Effector memory CD4-positive, alpha-beta T cell (primary cell): ENCODE data around the gene BTBD8.
"Not testable (repeated sequence)": the region's sequence is repeated elsewhere in the genome, so short reads cannot be mapped to it uniquely, and the experiment has no call there.

ENCODE experiments used
- DNase-seq, 3 donors: peaks; one replicate each; pipeline ENCODE4 v3.0.0-alpha.2; 2020
- H3K27ac ChIP-seq: 2 replicates; pipeline ENCODE4 v1.7.0; 2013; ENCODE audit warnings: mild to moderate bottlenecking, low read length, moderate library complexity; ENCODE audit not compliant: insufficient read depth, poor library complexity, severe bottlenecking
- H3K27me3 ChIP-seq: replicated peaks from 2 replicates; pipeline ENCODE4 v1.7.0; 2013; ENCODE audit warnings: mild to moderate bottlenecking, low read length; ENCODE audit not compliant: insufficient read depth, control insufficient read depth, poor library complexity, severe bottlenecking
- H3K36me3 ChIP-seq: 2 replicates; pipeline ENCODE4 v1.7.0; 2013; ENCODE audit warnings: mild to moderate bottlenecking, low read length, moderate library complexity; ENCODE audit not compliant: control insufficient read depth, insufficient read depth
- H3K4me1 ChIP-seq: 2 replicates; pipeline ENCODE4 v1.7.0; 2013; ENCODE audit warnings: low read length, mild to moderate bottlenecking; ENCODE audit not compliant: control insufficient read depth, insufficient read depth, poor library complexity, severe bottlenecking
- H3K4me3 ChIP-seq: 2 replicates; pipeline ENCODE4 v1.7.0; 2013; ENCODE audit warnings: low read length, low read depth, mild to moderate bottlenecking; ENCODE audit not compliant: insufficient read depth, poor library complexity, severe bottlenecking
- H3K9me3 ChIP-seq: 2 replicates; pipeline ENCODE4 v1.7.0; 2013; ENCODE audit warnings: mild to moderate bottlenecking, low read length, moderate library complexity; ENCODE audit not compliant: control insufficient read depth

Gene BTBD8

DNA sequence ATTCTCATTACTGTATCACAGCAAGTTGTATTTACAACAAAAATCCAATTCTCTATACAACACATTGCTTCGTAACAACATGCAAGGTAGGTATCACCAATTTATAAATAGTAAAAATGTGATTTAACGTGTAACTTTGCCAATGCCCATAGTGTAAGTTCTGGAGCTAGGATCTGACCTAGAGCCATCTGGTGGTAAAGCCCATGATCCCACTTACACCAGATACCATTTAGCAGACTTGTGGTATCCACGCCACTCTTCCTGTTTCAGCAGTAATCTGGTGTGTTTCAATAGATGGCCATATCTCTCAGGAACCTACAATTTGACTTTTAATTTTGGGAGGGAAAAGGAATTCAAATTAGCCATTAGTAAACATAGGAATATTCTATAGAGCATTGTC is 15.1 kb upstream of the BTBD8 start:
- Histone ChIP-seq H3K27ac (no peak overlapping the region), H3K36me3 (no peaks in the 10 kb centered on the region), H3K4me1 (no peaks in the 10 kb centered on the region), H3K4me3 (no peak overlapping the region), H3K9me3 (no peaks in the 10 kb centered on the region), H3K27me3 (no peaks in the 10 kb centered on the region)
- no peak for DNase-seq

DNA sequence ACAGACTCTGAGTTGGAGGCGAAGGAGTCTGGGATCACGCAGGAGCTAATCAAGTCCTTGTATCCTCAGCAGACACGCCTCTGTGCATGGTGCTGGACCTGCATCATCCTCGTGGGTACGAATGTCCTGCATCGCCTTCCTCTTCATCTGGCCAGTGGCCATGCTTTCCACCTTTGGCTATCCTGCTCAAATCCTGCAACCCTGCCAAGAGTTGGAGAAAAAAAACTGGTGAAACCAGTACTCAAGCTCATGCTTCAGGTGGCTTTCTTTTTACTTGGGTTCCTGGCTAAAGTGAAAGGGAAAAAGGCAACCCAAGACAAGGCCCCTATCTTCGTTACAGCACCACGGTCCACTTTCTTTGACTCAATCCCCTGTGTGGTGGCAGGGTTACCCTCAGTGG is 13.8 kb upstream of the BTBD8 start:
- DNase-seq, result no peak
- H3K27ac ChIP-seq, result no peak overlapping the region
- no peaks in the 10 kb centered on the region for H3K9me3 ChIP-seq
- no peak overlapping the region for H3K4me3 ChIP-seq
- H3K27me3 ChIP-seq, result no peaks in the 10 kb centered on the region
- H3K36me3 ChIP-seq, result no peaks in the 10 kb centered on the region
- H3K4me1 ChIP-seq, result no peaks in the 10 kb centered on the region

DNA sequence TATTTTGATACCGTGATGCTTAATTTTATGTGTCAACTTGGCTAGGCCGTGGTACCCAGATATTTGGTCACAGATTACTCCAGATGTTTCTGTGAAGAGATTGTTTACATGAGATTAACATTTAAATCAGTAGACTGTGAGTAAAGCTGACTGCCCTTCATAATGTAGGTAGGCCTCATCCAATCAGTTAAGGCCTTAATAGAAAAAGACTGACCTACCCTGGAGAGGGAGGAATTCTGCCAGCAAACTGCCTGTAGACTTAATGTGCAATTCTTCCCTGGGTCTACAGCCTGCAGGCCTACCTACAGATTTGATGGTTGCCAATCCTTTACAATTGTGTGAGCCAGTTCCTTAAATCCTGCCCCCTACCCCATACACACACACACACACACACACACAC is 9.3 kb upstream of the BTBD8 start:
- H3K27ac ChIP-seq, result no peak overlapping the region
- H3K36me3 ChIP-seq, result no peaks in the 10 kb centered on the region
- no peaks in the 10 kb centered on the region for H3K4me1 ChIP-seq

DNA sequence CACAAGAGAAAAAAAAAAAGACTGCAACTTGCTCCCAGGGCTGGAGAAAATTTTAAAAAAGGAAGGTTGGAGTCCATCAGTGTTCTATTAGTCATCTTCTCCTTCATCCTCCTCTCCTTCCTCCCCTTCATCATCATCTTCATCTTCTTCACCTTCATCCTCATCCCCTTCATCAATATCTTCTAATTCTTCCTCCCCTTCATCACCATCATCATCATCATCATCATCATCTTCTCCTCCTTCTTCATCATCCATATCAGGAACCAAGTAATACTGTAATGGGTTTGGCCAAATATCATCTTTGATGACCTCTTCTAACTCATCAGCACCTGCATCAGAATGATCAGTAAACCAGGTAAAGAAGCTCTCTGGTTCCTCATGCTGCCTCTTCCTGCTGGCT is 5.7 kb upstream of the BTBD8 start:
- H3K36me3 ChIP-seq, DNase-seq, H3K9me3 ChIP-seq, H3K4me1 ChIP-seq, H3K4me3 ChIP-seq, H3K27ac ChIP-seq, H3K27me3 ChIP-seq: not testable (repeated sequence)

More for the DNA sequence above, 9.3 kb upstream of the BTBD8 start:
- Histone ChIP-seq H3K27me3 (no peaks in the 10 kb centered on the region), H3K9me3 (no peaks in the 10 kb centered on the region), H3K4me3 (no peak overlapping the region)
- DNase-seq, result no peak

DNA sequence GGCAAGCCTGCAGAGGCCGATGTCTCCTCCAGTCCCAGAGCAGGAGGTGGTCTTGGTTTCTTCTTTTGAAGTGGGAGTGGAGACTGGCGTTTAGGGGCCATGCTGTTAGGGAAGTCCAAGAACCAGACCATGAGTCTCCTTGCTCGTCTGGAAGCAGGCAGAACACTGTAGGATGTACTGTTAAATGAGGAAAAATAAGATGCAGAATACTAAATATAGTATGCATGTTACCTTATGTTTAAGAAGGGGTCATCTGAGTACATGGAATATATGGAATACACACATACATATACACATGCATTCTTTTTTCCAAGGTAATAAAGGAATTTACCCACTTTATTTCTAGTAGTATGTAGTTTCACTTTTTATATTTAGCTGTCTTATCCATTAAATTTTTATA is 4.8 kb upstream of the BTBD8 start, which contains the start of gene SETSIP:
Gene SETSIP (minus strand): TSS at position 101 of the 400 bp plus-strand sequence. CDS start 0 bp downstream, at position 101.
- Histone ChIP-seq H3K27me3 (no peaks in the 10 kb centered on the region), H3K27ac (no peak within 1 kb of the TSS), H3K4me1 (no peaks in the 10 kb centered on the region), H3K9me3 (no peaks in the 10 kb centered on the region), H3K36me3 (no peaks in the 10 kb centered on the region), H3K4me3 (no peak within 1 kb of the TSS)
- DNase-seq, result no peak

DNA sequence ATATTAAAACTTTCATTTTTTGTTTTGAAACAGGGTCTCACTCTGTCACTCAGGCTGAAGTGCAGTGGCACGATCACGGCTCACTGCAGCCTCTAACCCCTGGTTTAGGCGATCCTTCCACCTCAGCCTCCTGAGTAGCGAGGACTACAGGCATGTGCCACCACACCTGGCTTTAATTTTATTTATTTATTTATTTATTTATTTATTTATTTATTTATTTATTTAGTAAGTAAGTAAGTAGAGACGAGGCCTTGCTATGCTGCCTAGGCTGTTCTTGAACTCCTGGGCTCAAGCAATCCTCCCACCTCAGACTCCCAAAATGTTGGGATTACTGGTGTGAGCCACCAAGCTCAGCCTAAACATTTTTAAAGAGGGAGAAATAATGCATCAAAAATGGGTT is 3.8 kb upstream of the BTBD8 start:
- Histone ChIP-seq H3K27me3 (no peaks in the 10 kb centered on the region), H3K9me3 (no peaks in the 10 kb centered on the region), H3K36me3 (no peaks in the 10 kb centered on the region), H3K27ac (no peak overlapping the region), H3K4me1 (no peaks in the 10 kb centered on the region), H3K4me3 (no peak overlapping the region)
- DNase-seq, result no peak

DNA sequence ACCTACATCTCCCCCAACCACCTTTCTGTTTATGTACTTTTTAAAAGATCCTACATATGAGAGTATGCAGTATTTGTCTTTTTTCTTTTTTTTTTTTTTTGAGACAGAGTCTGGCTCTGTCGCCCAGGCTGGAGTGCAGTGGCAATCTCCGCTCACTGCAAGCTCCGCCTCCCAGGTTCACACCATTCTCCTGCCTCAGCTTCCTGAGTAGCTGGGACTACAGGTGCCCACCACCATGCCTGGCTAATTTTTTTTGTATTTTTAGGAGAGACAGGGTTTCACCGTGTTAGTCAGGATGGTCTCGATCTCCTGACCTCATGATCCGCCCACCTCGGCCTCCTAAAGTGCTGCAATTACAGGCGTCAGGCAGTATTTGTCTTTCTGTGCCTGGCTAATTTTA is 2.1 kb upstream of the BTBD8 start:
- H3K27ac ChIP-seq, H3K4me3 ChIP-seq, H3K9me3 ChIP-seq, DNase-seq, H3K4me1 ChIP-seq, H3K36me3 ChIP-seq, H3K27me3 ChIP-seq: not testable (repeated sequence)

DNA sequence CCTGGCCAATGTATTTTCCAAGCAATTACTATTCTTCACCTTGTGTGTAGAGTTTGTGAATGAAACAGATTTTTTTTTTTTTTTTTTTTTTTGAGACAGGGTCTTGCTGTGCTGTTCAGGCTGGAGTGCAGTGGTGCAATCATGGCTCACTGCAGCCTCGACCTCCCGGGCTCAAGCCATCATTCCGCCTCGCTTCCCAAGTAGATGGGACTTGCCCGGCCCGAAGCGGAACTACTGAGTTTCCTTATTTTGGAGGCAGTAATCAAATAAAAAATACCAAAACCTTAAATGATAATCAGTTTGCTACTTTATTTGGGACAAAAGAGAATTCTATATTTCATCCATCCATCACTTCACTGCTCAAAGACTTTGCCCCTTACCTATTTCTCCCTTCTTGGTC is 704 bp upstream of the BTBD8 start:
- H3K27ac ChIP-seq, result no peak overlapping the region
- DNase-seq, result no peak
- H3K4me1 ChIP-seq, result no peaks in the 10 kb centered on the region
- H3K27me3 ChIP-seq, result no peaks in the 10 kb centered on the region
- no peaks in the 10 kb centered on the region for H3K36me3 ChIP-seq
- no peak overlapping the region for H3K4me3 ChIP-seq
- H3K9me3 ChIP-seq, result no peaks in the 10 kb centered on the region

DNA sequence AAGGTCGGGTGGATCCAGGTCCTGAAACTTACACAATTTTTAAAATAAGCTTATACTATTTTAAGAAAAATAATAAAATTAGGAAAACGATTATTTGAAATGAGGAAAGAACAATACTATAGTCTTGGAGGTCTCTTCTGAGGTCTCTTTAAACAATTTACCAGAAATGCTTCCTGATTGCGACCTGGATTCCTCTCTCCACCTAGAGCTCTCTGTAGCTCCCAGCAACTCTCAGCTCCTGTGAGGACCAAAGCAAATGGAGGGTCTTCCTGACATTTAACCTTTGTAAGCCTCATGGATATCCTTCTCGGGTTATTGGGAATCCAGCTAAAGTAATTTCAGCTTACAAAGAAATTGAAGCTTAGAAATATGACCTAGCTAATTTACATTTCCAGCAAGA is 886 bp downstream of the BTBD8 start:
- no peaks in the 10 kb centered on the region for H3K36me3 ChIP-seq

DNA sequence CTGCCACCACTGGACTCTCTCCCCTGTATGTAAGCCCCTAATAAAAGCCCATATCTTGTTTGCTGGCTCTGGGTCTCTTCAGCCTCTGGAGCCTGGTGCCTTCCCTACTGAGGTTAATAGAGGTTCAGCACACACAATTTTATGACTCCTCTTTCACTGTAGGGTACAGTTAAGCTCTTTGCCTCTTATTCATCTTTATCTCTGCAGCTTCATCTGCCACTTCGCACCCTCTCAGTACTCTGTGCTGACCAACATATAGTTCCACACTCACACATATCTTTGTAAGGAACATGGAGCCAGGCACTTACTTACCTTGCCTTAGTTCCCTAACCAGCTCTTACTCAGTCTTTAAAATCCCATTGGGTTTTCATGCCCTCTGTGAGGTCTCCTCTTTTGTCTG is 4.5 kb downstream of the BTBD8 start:
- DNase-seq, result no peak
- Histone ChIP-seq H3K36me3 (no peaks in the 10 kb centered on the region), H3K4me3 (no peak overlapping the region), H3K27ac (no peak overlapping the region), H3K9me3 (peaks cover 4% of the 10 kb centered on the region), H3K4me1 (no peaks in the 10 kb centered on the region), H3K27me3 (no peaks in the 10 kb centered on the region)

More for the DNA sequence above, 886 bp downstream of the BTBD8 start:
- H3K4me3 ChIP-seq, result peak overlapping the region; percentile 73
- no peak for DNase-seq
- peak overlapping the region; percentile 40 for H3K27ac ChIP-seq
- no peaks in the 10 kb centered on the region for H3K4me1 ChIP-seq
- H3K9me3 ChIP-seq, result no peaks in the 10 kb centered on the region
- no peaks in the 10 kb centered on the region for H3K27me3 ChIP-seq

DNA sequence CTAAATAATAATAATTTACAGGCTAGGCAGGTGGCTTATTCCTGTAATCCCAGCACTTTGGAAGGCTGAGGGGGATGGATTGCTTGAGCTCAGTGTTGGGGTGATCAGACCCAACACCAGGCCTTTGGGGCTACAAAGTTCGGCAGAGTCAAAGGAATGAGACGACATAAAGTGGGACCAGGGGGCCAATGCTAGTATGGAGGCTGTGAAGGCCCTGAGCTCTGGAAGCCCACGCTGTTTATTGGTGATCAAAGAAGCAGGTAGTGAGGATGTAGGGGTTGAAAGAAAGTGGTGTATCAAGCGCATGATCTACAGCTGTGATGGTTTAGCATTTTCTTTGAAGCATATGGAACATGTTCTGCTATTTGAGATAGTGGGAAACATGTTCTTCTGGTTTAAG is 5.6 kb downstream of the BTBD8 start:
- H3K36me3 ChIP-seq, result no peaks in the 10 kb centered on the region
- H3K27ac ChIP-seq, result no peak overlapping the region
- peaks cover 4% of the 10 kb centered on the region for H3K9me3 ChIP-seq
- H3K27me3 ChIP-seq, result no peaks in the 10 kb centered on the region
- H3K4me3 ChIP-seq, result no peak overlapping the region
- no peak for DNase-seq
- no peaks in the 10 kb centered on the region for H3K4me1 ChIP-seq
